ENCODE results near the gene GREB1.

GRCh38 chr2:11630855-11631254, 97.0 kb downstream of the GREB1 start:
- no peak for TF ChIP-seq CTCF (IDR thresholded peaks at IDR 0.05; ENCODE audit: insufficient read depth, low read length, poor library complexity, severe bottlenecking)
- no peak for TF ChIP-seq EZH2phosphoT487 (conservative IDR thresholded peaks at IDR 0.05; ENCODE audit: low read length)
